Measurements from ENCODE around the gene TAF4.
"Not testable (repeated sequence)": the region's sequence is repeated elsewhere in the genome, so short reads cannot be mapped to it uniquely, and the experiment has no call there.

Gene TAF4

DNA sequence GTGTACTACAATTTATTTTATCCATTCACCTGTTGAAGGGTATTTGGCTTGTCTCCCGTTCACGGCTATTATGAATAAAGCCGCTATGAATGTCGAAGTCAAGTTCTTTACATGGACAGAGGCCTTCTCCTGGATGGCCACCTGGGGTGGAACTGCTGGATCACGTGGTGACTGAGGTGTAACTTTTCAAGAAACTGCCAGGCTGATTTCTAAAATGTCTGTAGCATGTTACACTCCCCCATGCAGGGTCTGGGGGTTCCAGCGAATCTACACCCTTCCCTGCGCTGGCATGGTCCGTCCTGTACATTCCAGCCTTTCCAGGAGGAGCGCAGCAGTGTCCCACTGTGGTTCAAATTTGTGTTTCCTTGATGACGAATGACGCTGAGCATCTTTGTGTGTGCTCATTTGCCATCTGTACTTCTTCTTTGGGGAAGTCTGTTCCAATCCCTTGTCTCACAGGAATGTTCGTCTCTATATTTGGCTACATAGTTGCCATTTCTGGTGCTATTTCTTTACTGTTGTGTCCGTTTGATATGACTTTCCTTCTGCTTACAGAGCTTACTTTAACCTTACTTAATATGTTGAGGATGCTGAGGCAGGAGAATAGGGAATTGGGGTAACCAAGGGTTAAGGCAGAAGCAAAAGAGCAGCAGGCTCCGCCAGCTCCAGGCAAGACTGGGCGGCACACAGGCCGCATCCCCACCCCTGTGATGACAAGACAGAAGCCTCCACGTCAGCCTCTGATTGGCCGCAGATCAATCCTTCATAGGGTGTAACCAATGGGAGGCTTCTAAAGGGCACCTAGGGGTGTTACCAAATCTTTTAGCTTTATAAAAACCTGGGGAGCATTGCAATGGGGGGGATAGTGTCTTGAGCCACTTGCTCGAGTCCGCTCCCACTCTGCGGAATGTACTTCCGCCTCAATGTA lies 106.6 kb downstream of the TAF4 start:
- no peak for DNase-seq

DNA sequence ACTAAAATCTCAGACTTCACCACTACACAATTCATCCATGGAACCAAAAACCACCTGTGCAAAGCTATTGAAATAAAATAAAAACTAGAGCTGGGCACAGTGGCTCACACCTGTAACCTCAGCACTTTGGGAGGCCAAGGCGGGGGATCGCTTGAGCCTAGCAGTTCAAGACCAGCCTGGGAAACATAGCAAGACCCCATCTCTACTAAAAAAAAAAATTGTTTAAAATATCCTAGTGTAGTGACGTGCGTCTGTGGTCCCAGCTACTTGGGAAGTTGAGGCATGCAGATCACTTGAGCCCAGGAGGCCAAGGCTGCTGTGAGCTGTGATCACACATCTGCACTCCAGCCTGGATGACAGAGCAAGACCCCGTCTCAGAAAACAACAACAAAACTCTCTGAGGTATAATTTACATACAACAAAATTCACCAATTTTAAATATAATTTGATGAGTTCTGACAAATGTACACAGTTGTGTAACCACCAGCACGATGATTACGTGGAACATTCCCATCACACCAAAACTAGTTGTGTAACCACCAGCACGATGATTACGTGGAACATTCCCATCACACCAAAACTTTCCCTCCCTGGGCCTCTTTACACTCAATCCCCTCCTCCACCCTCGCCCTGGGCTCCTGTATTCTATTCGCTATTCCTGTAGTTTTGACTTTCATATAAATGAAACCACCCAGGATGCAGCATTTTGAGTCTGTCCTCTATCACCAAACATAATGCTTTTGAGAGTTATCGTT lies 107.5 kb downstream of the TAF4 start:
- no peak for DNase-seq

DNA sequence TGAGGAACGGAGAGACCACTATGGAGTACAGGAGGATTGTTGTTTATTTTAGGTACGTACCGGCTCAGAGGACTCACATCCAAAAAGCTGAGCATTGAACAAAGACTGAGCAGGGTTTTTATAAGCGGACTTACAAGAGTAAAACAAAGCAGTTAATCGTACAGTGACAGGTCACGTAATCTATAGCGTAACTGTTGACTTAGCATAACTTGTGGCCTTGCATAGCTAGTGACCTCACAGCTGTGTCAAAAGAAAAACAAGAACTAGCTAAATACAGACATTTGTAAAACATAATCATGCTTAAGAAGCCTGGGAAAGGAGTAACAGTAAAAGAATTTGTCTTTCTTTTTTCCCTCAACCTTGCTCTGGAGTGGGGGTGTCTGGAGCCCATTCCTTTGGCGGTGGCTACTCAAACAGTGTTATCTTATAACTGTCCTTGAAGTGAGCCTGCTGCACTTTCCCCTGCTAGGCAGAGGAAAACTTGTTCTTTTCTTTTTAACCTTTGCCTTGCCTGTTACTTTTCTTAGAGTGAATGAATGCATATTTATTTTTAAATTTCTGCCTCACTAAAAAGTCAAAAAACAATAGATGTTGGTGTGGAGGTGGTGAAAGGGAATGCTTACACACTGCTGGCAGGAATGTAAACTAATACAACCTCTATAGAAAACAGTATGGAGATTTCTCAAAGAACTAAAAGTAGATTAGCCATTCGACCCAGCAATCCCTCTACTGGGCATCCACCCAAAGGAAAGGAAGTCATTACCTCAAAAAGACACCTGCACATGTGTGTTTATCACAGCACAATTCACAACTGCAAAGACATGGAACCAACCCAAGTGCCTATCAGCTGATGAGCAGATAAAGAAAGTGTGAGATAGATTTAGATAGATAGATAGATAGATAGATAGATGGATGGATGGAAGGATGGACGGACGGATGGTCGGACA lies 109.0 kb downstream of the TAF4 start:
- no peak for DNase-seq

DNA sequence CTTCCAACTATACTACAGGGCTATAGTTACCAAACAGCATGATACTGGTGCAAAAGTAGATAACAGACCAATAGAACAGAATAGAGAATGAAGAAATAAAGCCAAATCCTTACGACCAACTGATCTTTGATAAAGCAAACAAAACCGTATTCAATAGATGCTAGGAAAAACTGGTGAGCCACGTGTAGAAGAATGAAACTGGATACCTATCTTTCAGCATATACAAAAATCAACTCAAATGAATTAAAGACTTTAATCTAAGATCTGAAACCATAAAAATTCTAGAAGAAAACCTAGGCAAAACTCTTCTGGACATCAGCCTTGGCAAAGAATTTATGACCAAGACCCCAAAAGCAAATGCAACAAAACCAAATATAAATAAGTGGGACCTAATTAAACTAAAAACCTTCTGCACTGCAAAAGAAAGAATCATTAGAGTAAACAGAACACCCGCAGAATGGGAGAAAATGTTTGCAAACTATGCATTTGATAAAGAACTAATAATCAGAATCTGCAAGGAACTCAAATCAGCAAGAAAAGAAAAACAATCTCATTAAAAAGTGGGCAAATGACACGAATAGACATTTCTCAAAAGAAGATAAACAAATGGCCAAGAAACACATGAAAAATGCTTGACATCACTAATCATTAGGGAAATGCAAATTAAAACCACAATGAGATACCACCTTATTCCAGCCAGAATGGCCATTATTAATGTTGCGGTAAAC lies 109.8 kb downstream of the TAF4 start:
- DNase-seq, result no peak

DNA sequence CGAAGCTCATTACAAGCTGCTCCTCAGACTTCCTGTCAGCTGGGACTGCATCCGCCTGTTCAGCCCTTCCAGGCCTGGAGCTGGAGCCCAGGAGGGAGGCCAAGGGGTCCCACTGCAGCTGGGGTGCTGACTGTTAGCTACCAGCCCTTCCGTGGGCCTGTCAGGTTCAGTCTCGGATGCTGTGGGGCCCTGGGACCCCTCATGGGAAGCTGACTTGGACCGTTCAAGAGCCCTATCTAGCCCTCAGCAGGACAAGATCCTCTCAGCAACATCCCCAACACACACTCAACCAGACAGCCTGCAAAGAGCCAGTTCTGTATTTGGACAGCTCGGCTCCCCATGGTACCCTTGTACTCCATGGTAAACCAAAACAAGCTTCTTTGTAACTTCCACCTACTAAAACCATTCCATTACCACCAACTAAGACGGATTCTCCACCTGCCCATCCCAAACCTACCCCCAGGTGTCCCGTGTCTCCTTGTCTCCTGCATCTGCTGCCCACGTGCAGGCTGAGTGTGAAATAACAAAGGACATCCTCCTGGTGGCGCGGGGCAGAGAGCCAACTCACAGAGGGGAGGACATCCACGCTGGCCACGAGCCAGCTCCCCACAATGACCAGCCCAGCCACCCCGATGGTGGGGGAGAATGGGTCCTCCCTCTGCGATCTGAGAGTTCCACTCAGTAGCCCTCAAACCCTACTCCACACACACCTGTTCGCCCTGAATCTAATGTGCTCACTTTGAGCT lies 111.2 kb downstream of the TAF4 start:
- DNase-seq, result no peak

DNA sequence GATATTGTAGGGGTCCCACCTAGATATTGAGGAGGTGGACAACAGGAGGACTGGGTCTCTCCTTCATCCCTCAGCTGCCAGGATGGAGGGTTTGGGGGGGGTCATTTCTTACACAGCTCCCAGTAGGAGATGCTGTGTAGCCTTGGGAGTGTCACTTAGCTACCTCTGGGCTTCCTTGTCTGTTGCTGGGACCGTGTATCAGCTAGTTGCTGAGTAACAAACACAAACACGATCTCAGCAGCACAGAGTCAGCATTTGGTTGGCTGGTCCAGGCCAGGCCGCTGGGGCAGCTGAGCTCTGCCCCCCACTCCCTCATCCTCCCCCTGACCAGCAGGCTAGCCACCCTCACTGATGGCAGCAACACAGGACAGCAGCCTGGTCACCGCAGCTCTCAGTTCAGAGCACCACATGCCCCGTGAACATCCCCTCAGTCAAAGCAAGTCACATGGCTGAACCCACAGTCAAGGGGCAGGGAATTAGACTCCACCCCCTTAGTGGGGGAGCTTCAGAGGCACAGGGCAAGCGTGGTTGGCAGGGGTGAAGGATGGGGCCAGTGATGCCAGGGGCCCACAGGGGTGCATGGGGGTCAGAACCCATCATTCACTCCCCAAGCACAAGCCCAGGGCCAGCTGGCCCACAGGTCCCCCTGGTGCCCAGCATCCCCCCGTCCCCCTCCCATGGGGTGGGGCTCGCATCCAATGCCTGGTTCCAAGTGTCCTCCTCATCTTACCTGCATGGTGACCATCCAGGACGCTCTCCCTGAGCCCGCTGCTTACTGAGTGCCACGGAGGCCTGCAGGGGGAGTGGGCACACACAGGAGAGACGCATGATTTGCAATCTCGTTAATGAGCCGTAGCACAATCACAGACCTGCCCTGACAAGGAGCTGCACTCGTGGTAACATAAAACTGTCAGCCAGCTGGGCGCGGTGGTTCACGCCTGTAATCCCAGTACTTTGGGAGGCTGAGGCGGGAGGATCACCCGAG lies 112.4 kb downstream of the TAF4 start:
- DNase-seq, result no peak

DNA sequence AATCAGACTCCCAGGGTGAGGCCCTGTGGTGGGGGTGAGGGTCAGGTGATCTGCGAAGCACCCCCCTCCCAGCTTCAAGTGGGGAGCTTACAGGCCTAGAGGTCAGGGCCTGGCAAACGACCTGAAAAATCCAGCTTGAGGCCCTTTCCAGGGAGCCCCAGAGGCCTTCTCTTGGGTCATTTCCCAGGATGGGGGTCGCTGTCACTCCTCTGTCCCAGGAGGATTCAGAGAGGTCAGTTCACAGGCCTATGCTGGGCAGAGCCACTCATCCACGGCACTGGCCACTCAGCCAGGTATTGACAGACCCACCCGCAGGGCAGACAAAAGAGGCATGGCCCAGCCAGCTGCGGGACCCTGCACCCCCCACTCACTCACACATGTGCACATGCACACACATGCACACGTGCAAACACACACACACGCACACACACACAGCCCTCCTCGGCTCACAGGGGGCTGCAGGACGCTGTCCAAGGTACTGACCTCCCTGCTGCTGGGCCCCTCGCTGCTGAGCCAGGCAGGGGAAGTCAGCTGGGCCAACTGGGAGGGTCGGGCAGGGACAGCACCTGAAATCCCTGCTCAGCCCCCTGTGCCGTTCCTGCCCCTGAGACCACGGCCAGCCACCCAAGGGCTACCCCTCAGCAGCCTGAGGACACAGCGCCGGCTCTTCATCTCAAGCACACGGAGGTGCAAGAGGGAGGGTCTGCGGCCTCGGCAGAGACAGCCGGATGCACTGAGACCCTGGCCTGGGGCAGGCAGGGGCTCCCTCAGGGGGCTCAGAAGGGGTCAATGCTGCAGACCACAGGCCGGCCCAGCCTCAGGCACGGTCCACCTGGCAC lies 113.8 kb downstream of the TAF4 start:
- peak; percentile 44 for DNase-seq

DNA sequence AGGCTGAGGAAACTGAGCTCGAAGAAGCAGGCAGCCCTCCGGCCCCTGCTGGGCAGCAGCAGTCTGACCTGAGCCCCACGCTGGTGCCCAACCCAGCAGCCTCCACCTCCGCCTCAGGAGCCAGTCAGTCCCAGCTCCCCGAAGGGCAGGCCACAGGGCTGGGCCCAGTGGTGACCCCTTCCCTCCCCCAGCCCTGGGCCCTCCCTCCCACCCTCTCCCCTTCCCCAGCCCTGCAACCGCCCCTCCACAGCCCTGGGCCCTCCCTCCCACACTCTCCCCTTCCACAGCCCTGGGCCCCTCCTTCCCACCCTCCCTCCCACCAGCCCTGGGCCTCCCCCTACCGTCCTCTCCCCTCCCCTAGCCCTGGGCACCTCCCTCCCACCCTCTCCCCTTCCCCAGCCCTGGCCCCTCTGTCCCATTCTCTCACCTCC lies 115.0 kb downstream of the TAF4 start:
- no peak for DNase-seq

DNA sequence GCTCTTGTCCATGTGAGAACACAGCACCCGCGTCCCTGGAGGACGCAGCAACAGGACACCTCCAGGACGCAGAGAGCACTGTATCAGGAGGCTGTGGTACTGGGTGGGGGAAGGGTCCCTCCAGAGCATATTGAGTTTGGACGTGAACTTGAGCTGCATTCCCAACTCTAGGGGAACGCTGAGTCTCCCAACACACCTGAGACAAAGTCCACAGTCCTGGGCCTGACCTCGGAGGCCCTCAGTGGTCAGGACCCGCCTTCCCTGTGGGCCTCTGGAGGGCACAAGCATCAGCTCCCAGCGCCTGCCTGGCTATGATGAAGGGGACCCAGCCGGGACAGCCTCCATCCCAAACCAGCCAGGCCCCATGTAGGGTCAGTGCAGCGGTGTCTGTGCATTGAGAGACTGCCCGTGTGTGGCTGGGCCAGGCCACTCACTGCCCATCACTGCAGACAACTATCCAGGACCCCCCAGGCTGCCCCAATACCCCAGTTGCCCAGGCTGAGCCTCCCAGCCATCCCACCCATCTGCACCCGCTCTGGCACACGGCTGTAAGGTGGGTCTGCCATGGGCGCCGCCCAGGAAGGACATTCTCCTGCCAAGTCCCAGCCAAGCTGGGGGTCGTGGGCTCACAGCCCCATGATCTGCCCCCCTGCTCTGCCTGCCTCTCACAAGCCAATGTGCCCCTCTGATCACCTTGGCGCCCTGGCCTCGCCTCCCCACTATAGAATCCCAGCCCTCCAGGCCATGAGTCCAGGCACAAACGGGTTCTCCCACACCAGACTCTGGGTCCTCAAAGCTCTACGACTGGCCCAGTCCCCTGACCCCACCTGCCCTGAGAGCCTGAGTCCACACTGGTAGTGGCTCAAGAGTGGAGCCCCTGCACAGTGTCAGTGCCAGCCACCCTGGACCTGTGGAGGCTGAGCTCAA lies 115.7 kb downstream of the TAF4 start:
- no peak for DNase-seq

DNA sequence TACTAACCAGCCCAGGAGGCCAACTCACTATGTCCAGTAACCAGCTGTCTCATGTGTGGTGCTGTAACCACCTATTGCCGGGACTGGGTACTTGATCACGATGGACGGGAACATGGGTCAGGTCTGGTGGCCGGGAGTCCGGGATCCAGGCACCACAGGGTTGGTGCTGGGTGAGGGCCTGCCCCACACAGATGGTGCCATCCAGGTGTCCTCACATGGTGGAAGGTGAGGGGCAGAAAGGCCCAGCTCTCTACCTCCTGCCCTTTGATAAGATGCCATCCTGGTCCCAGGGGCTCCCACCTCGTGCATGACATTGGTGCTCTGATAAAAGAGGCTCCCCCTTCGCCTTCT lies 116.3 kb downstream of the TAF4 start:
- DNase-seq, result no peak

DNA sequence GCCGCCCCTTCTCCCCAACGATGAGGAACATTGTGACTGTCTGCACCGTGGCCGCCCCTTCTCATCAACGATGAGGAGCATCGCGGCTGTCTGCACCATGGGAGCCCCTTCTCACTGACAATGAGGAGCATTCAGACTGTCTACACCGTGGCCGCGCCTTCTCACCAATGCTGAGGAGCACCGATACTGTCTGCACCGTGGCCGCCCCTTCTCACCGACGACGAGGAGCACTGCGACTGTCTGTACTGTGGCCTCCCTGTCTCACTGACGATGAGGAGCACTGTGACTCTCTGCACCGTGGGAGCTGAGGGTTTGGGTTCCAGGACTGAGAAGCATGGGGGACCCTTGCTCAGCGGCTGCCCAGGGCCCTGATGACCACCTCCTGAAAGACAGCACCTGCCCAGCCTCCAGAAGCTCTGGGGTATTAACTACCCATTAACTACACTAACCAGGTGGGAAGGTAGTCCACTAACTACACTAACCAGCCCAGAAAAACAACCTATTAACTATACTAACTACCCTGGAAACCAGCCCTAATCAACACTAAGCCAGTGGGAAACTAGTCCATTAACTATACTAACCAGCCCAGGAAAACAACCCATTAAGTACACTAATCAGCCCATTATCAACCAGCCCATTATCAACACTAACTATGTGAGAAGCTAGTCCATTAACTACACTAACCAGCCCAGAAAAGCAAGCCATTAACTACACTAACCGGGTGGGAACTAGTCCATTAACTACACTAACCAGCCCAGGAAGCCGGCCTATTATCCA lies 116.9 kb downstream of the TAF4 start:
- no peak for DNase-seq

DNA sequence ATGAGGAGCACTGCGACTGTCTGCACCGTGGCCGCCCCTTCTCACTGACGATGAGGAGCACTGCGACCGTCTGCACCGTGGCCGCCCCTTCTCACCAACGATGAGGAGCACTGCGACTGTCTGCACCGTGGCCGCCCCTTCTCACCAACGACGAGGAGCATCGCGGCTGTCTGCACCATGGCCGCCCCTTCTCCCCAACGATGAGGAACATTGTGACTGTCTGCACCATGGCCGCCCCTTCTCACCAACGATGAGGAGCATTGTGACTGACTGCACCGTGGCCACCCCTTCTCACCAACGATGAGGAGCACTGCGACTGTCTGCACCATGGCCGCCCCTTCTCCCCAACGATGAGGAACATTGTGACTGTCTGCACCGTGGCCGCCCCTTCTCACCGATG lies 117.6 kb downstream of the TAF4 start:
- DNase-seq, result not testable (repeated sequence)

DNA sequence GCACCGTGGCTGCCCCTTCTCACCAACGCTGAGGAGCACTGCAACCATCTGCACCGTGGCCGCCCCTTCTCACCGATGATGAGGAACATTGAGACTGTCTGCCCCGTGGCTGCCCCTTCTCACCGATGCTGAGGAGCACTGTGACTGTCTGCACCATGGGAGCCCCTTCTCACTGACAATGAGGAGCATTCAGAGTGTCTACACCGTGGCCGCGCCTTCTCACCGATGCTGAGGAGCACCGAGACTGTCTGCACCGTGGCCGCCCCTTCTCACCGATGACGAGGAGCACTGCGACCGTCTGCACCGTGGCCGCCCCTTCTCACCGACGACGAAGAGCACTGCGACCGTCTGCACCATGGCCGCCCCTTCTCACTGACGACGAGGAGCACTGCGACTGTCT lies 120.2 kb downstream of the TAF4 start:
- not testable (repeated sequence) for DNase-seq

DNA sequence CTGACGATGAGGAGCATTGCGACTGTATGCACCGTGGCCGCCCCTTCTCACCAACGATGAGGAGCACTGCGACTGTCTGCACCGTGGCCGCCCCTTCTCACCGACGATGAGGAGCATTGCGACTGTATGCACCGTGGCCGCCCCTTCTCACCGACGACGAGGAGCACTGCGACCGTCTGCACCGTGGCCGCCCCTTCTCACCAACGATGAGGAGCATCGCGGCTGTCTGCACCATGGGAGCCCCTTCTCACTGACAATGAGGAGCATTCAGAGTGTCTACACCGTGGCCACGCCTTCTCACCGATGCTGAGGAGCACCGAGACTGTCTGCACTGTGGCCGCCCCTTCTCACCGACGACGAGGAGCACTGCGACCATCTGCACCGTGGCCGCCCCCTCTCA lies 120.7 kb downstream of the TAF4 start:
- DNase-seq, result not testable (repeated sequence)

DNA sequence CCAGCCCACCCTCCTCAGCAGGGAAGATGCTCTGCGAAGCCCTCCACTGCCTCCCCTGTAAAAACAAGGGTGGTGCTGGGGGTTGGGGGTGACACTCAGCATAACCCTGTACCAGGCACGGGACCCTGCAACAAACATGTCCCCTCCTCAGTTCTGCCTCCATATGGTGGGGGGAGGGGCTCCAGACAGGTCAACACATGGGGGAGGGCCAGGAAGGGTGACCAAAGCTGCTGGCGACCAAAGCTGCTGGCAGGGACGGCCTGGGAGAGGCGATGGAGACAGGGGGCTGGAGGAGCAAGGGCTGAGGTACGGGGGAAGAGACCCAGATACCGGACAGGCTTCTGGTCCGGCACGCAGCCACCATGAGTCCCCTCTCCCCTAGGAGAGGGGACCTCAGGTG lies 123.2 kb downstream of the TAF4 start:
- DNase-seq, result no peak

DNA sequence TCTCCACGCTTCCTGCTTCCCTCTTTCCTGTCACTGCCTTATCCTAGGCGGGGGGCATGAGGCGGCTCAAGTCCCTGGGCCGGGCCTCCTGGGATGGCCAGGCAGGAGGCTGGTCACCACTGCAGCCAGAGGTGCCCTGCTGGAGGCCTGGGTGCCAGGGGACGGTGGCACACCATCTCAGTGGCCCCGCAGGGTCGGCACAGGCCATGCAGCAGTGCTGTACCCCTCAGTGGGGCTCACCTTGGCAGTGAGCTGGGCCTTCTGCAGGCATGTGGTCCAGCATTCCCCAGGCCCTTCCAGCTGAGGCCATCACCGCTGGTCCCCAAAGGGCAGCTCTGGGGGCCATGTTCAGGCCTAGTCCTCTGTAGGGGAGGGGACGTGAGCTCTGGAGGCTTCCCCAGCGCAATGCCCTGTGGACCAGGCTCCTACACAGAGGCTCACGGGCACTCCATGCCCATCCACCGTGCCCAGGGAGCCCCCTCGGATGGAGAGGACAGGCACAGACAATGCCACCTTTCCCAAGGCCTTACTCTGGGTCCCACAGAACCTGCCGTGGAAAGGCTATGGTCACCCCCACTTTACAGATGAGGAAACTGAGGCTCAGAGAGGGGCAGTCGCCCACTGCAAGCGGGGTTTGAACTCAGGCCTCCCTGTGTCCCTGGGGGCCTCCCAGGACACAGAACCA lies 123.8 kb downstream of the TAF4 start:
- DNase-seq, result no peak
